Epithelial cell of proximal tubule (primary cell): ENCODE measurements around the gene MVB12B. TPM values are rescaled to one million over a fixed set of nuclear protein-coding genes. Genes with fewer than 3 reads are reported as not detected.

Experiments
- DNase-seq: peaks from one replicate; pipeline ENCODE4 v3.0.0-alpha.2; 2011; ENCODE audit warnings: low read depth
- H3K4me3 ChIP-seq: 2 replicates; pipeline ENCODE4 v1.5.1; 2011; ENCODE audit warnings: low read depth, mild to moderate bottlenecking, low read length
- CTCF ChIP-seq: conservative IDR thresholded peaks from 2 replicates; pipeline ENCODE4 v1.5.1; 2012; ENCODE audit warnings: low read depth, mild to moderate bottlenecking, low read length
- total RNA-seq: library from RNA; depleted of rRNA; stranded (reverse); fragments of >200 nt; gene quantifications from 2 replicates; pipeline ENCODE4 v1.2.3, GENCODE V29; 2015

Gene MVB12B
- total RNA-seq, 1 donor from 2014 or later: 6.1 TPM

- no peak for TF ChIP-seq CTCF
- DNase-seq: no peak
- H3K4me3 ChIP-seq: no peak overlapping the region
Observed at GRCh38 chr9:126443144-126443543, 116.5 kb downstream of the MVB12B start.

DNA sequence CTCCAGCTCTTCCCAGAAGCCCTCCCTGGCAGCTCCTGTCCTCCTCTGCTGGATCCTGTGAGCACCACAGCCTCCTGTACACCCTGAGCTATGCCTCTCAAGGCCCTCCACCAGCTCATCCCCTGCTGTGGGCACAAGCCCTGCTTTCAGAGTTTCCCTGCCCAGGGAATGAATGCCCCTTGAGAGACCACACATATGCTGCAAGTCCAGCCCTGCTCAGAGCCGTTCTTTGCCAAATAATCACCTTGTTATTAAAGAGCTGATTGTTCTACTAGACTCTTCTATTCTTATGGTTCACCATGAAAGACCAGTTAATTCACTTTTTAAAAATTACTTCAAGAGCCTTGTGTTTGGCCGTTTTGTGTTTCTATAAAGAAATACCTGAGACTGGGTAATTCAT, 121.5 kb downstream of the MVB12B start:
- TF ChIP-seq CTCF: no peak
- H3K4me3 ChIP-seq: no peak overlapping the region
- DNase-seq: no peak

DNA sequence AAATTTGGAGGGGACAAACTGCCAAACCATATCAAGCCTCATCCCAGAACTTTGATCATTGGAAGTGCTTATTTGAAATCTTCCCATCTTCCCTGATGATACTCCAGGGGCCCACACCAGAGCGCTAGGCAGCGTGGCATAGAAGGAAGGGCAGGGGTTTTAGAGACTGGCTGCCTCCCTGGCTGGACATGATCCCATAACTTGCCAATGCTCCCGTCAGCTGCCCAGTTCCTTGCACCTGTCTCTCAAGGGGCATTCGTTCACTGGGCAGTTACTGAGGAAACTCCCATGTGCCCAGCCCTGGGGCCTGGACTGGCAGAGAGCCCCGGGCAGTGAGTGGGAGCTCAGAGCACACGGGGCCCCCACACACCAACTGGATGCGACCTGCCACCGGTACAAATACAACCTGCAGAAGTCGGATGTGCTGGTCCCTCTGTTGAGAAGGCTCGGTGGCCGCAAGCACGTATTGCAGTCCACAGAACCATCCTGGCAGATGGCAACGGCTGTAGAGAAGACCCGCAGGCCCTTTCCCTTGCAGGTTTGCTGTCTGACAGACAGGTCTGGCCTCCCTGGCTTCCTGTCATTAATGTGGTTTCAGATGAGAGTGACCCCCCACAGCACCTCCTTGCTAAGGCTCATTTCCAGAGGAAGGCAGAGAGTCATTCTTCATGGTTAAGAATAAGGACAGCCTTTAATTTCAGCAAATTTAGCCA, 122.4 kb downstream of the MVB12B start:
- no peak overlapping the region for H3K4me3 ChIP-seq
- TF ChIP-seq CTCF: no peak
- DNase-seq: no peak

GRCh38 chr9:126449725-126450667, 123.4 kb downstream of the MVB12B start:
- H3K4me3 ChIP-seq: no peak overlapping the region
- DNase-seq: no peak
- no peak for TF ChIP-seq CTCF

DNA sequence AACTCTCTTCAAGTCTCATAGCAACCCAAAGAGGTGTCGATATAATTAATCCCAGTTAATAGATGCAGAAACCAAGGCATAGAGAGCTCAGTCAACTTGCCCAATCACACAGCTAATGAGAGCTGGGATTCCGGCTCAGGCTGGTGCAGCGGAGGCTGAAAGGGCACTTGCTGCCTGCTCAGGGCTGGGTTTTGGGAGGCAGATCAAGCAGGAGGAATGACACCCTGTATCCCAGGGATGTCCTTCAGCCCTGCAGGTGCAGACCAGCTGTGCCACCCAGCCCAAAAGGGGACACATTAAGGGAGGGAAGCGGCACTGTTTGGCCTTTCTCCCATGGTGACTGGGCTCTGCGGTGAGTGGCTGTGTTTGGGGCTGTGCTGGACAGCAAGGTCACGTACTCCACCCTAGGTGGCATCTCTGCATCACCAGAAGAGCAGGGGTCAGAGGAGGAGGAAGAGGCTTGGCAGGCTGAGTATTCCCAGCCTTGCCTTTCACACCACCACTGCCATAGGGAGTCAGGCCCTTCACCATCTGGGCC, 124.1 kb downstream of the MVB12B start:
- no peak for DNase-seq
- TF ChIP-seq CTCF: no peak
- H3K4me3 ChIP-seq: no peak overlapping the region

DNA sequence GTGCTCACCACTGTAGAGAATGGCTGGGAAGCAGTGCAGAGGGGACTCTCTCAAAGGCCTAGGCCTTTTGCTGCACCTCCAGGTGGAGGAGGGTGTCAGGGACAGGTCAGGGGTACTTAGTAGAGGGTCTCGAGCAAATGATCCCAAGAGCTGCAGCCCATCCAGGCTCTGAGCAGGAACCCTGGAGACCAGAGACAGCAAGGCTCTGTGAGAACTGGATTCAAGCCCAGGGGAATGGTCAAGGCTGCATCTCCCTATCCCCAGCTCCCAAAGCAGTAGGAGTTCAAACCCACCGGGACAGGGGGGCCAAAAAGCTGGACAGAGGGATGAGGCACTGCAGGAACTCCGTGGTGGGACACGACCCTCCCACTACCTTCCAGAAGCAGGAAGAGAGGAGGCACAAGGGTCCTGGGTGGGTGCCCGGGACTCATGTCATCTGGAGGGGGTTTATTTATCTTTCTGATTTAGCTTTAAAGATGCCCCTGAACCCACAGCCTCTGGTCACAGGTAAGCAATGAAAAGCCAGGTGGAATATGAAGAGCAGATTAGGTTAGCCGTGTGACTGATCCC, 124.8 kb downstream of the MVB12B start:
- no peak for TF ChIP-seq CTCF
- H3K4me3 ChIP-seq: no peak overlapping the region
- no peak for DNase-seq
